Measurements from ENCODE around the gene PODXL2. TPM values are rescaled to one million over a fixed set of nuclear protein-coding genes. Genes with fewer than 3 reads are reported as not detected.

PODXL2 gene
- total and polyA plus RNA-seq, 2 of the 8 experiments (the other 6 are each of a cell fraction or from before 2014, with no cell fraction given), result 27.6 to 31.6 TPM

DNA sequence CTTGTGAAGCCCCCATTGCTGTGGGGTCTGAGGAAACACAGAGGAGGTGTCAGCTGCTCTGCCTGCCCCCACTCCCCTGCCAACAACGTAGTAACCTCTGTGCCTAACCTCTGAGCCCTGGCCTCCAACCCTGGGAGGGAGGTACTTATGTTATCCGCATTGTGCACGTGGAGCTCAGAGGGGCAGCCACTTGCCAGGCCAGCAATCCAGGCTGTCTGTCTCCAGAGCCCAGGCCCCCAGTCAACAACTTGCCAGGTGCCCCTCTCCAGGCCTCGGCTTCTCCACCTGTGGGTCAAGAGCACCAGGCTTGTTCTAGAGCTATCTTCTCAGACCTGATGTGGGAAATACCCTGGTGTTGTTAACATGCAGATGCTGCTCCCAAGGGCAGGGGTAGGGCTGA, 41.1 kb upstream of the PODXL2 start (continued):
- TF ChIP-seq, protein P1, sequence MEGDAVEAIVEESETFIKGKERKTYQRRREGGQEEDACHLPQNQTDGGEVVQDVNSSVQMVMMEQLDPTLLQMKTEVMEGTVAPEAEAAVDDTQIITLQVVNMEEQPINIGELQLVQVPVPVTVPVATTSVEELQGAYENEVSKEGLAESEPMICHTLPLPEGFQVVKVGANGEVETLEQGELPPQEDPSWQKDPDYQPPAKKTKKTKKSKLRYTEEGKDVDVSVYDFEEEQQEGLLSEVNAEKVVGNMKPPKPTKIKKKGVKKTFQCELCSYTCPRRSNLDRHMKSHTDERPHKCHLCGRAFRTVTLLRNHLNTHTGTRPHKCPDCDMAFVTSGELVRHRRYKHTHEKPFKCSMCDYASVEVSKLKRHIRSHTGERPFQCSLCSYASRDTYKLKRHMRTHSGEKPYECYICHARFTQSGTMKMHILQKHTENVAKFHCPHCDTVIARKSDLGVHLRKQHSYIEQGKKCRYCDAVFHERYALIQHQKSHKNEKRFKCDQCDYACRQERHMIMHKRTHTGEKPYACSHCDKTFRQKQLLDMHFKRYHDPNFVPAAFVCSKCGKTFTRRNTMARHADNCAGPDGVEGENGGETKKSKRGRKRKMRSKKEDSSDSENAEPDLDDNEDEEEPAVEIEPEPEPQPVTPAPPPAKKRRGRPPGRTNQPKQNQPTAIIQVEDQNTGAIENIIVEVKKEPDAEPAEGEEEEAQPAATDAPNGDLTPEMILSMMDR (IDR thresholded peaks at IDR 0.05; ENCODE audit: control extremely low read depth in 1 of 3, insufficient read depth in 1 of 3, low read depth in 1 of 3, low read length in 3 of 3), result no peak
- TF ChIP-seq TBP (IDR thresholded peaks at IDR 0.05; ENCODE audit: low read depth, low read length), result no peak

Measured in H1 (cell line).